ENCODE data around the gene ALPK3. TPM values are rescaled to one million over a fixed set of nuclear protein-coding genes. Genes with fewer than 3 reads are reported as not detected.

ALPK3 gene
- total RNA-seq, 1 experiment from 2014 or later: 16.5 TPM

GRCh38 chr15:84798436-84798946 lies 18.7 kb upstream of the ALPK3 start:
- H3K4me1 Mint-ChIP-seq: no peaks in the 10 kb centered on the region
- ChIA-PET POLR2A (no interaction called here), CTCF (no interaction called here)
- DNase-seq (ENCODE audit: low spot score) (no peak), ATAC-seq (no peak)
- H3K27me3 Mint-ChIP-seq (ENCODE audit: low read depth): no peaks in the 10 kb centered on the region
- no peak overlapping the region for H3K27ac Mint-ChIP-seq
- no peak overlapping the region for H3K4me3 Mint-ChIP-seq
- peaks cover 15% of the 10 kb centered on the region for H3K36me3 Mint-ChIP-seq
- H3K9me3 Mint-ChIP-seq: no peaks in the 10 kb centered on the region
- TF ChIP-seq ATF3 (CRISPR knock-in tag; conservative IDR thresholded peaks at IDR 0.05) (no peak), ATF2 (CRISPR knock-in tag; IDR thresholded peaks at IDR 0.05; ENCODE audit: borderline replicate concordance, low read depth) (no peak), IRF2 (CRISPR knock-in tag; IDR thresholded peaks at IDR 0.05; ENCODE audit: borderline replicate concordance, low read depth) (no peak), ZNF281 (CRISPR knock-in tag; IDR thresholded peaks at IDR 0.05) (no peak), ERG (CRISPR knock-in tag; IDR thresholded peaks at IDR 0.05) (no peak), ZNF138 (CRISPR knock-in tag; conservative IDR thresholded peaks at IDR 0.05) (no peak), IRF1 (CRISPR knock-in tag; IDR thresholded peaks at IDR 0.05) (no peak), CTCF (IDR thresholded peaks at IDR 0.05) (no peak), E2F1 (CRISPR knock-in tag; IDR thresholded peaks at IDR 0.05) (no peak), CREB1 (CRISPR knock-in tag; IDR thresholded peaks at IDR 0.05) (no peak)

GRCh38 chr15:84799511-84800187 lies 17.5 kb upstream of the ALPK3 start:
- Mint-ChIP-seq H3K27ac (no peak overlapping the region), H3K4me3 (no peak overlapping the region), H3K9me3 (no peaks in the 10 kb centered on the region), H3K4me1 (no peaks in the 10 kb centered on the region), H3K27me3 (ENCODE audit: low read depth) (no peaks in the 10 kb centered on the region), H3K36me3 (peaks cover 15% of the 10 kb centered on the region)
- ChIA-PET POLR2A (no interaction called here), CTCF (no interaction called here)
- no peak for ATAC-seq
- DNase-seq (ENCODE audit: low spot score): no peak
- no peak for TF ChIP-seq ATF1 (CRISPR knock-in tag; IDR thresholded peaks at IDR 0.05)
- TF ChIP-seq GRHL2 (CRISPR knock-in tag; IDR thresholded peaks at IDR 0.05; ENCODE audit: insufficient replicate concordance, severe bottlenecking): no peak
- TF ChIP-seq ZNF512 (CRISPR knock-in tag; IDR thresholded peaks at IDR 0.05; ENCODE audit: borderline replicate concordance): no peak
- no peak for TF ChIP-seq ZNF281 (CRISPR knock-in tag; IDR thresholded peaks at IDR 0.05)
- no peak for TF ChIP-seq CBFB (CRISPR knock-in tag; IDR thresholded peaks at IDR 0.05; ENCODE audit: low read depth)
- no peak for TF ChIP-seq E2F5 (CRISPR knock-in tag; IDR thresholded peaks at IDR 0.05)
- no peak for TF ChIP-seq NR1H2 (CRISPR knock-in tag; IDR thresholded peaks at IDR 0.05)
